Keratinocyte (primary cell): Measurements from ENCODE around the gene RNF227.

Source experiments
- CTCF ChIP-seq, 3 experiments: IDR thresholded peaks in 1 of 3; conservative IDR thresholded peaks in 1 of 3; optimal IDR thresholded peaks in 1 of 3; 2 replicates in 2 of 3; 3 replicates in 1 of 3; pipeline versions ENCODE3 to v1.5.1; 2011; ENCODE audit warnings: low read length in 3 of 3, mild to moderate bottlenecking in 3 of 3, moderate library complexity in 2 of 3, control low read depth in 1 of 3, inconsistent platforms in 1 of 3; ENCODE audit not compliant: insufficient read depth in 2 of 3; ENCODE audit errors: extremely low read depth in 1 of 3
- EZH2 ChIP-seq: IDR thresholded peaks from one replicate; pipeline ENCODE4 v1.6.1; 2012; ENCODE audit warnings: inconsistent platforms, mild to moderate bottlenecking, low read length, moderate library complexity

- TF ChIP-seq CTCF (optimal IDR thresholded peaks at IDR 0.05 in 1 of 3, IDR thresholded peaks at IDR 0.05 in 1 of 3, conservative IDR thresholded peaks at IDR 0.05 in 1 of 3; ENCODE audit: extremely low read depth in 1 of 3, insufficient read depth in 2 of 3, low read length in 3 of 3) (no peak), EZH2 (no peak)
Measured at GRCh38 chr17:7894226-7894625, 21.9 kb downstream of the RNF227 start.
